ENCODE measurements around the gene GET3. TPM values are rescaled to one million over a fixed set of nuclear protein-coding genes. Genes with fewer than 3 reads are reported as not detected.

GET3 gene
- polyA plus RNA-seq, 3 donors from 2014 or later = 93.5 to 182 (median 124) TPM

DNA sequence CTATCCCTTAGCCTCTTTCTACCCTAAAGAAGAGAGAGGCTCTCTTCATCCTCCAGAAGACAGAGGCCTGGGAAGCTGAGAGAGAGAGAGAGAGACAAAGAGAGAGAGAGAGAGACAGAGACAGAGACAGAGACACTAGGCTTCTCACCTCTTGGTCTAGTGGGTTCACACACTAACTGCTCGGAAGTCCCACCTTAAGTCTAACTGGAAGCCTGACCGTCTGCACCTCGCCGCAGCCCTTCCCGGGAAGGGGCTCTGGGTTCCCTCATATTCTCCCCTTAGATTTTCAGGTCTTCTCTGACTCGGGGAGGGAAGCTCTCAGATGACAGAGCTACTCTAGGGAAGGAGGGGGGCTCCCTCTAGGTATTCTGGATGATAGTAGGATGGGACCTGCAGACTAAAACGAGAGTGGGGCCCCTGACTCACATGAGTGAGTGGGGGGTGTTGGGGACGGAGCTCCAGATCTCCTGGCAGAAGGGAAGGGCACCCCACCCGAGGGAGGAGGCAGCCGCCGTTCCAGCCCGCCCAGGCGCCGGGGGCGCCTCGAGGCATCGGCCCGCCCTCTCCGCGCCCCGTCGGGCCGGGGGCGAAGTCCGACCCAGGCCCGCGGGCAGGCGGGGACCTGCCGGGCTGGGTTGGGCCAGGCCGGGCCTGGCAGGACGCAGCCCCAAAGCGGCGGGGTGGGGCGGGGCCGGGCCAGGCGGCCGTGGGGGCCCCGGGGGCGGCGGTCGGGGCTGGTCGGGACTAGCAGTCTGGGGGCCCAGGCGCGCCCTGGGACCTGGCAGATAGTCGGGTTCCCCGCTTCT lies 52.0 kb downstream of the GET3 start:
- H3K27ac Mint-ChIP-seq = peak overlapping the region; percentile 95 to 100 (median 99)
- no peaks in the 10 kb centered on the region for H3K36me3 Mint-ChIP-seq
- DNase-seq = peak; percentile 44 to 49 (median 47)
- peaks cover 26 to 33% of the 10 kb centered on the region in 2 donors for H3K4me1 Mint-ChIP-seq
- H3K9me3 Mint-ChIP-seq = no peaks in the 10 kb centered on the region
- peak overlapping the region; percentile 83 to 96 (median 95) for H3K4me3 Mint-ChIP-seq
- peaks cover 35 to 48% (median 36%) of the 10 kb centered on the region in 3 donors for H3K27me3 Mint-ChIP-seq (ENCODE audit: low read depth in 3 of 3)

DNA sequence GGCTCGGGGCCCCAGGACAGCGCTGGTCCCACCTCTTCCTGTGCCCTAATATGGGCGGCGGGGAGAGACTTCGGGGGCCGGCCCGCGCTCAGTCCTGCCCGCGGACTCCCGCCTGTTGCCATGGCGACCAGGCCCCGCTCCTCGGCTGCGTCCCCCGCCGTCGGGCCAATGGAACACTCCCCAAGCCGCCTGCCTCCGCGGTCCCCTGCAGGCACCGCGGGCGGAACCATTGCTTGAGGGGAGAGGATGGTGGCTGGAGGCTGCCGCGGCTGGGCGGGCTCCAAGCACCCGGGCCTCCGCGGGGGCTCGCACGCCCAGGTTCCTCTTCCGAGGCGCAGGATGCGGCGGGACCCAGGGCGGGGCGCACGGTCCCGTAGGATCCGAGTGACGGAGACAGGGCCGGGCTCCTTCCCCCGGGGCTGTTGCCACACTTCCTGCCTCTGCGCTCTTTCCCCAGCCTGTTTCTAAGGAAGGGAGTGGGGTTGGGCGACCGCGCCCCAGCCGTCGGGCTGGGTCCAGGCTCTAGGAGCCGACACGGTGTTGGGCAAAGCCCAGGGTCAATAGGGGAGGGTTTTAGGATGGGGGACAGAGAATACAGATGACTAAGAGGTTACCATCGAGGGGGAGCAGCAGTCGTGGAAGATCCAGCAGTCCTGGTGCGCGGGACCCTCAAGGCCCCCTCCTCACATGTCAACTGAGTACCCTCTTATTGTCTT lies 52.8 kb downstream of the GET3 start:
- peak overlapping the region; percentile 94 to 100 (median 99) for H3K27ac Mint-ChIP-seq
- peaks cover 33 to 40% of the 10 kb centered on the region in 2 donors for H3K4me1 Mint-ChIP-seq
- peak; percentile 97 to 98 (median 97) for DNase-seq
- peak overlapping the region; percentile 93 to 96 (median 95) for H3K4me3 Mint-ChIP-seq
- no peaks in the 10 kb centered on the region for H3K36me3 Mint-ChIP-seq
- H3K27me3 Mint-ChIP-seq (ENCODE audit: low read depth in 3 of 3) = peaks cover 35 to 48% (median 38%) of the 10 kb centered on the region in 3 donors
- no peaks in the 10 kb centered on the region for H3K9me3 Mint-ChIP-seq

DNA sequence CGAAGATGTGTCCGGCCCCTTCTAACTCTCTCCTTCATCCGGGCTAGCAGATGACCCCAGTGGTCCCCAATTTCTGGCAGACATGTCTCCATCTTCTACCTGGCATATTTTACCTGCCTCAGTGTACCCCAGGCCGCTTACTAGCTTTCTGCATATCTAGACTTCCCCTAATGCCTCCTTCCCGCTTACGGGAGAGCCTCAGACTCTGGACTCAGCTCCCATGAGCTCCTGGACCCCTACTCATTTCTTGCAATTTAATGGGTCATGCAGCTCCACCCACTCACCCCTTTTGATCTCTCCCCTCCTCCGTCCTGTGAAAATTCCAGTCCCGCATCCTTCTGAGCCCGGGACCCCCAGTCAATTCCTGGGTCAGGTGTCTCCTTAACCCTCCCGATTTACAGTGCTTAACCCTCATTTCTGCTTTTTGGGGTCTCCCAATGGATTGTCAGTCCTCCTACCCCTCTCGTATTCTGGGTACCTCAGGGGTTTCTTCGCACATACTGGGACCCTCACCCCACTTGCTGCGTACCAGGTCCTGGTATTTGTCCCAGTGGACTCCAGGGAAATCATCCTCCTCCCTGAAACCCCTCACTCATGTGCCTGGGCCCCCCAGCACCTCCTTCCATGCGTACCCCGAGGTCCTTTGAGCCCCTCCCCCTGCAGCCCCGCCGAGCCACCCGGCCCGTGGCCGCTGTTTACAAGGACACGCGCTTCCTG lies 53.5 kb downstream of the GET3 start:
- Mint-ChIP-seq H3K9me3 (no peaks in the 10 kb centered on the region), H3K36me3 (no peaks in the 10 kb centered on the region), H3K27me3 (ENCODE audit: low read depth in 3 of 3) (peaks cover 35 to 48% (median 38%) of the 10 kb centered on the region in 3 donors), H3K27ac (peak overlapping the region; percentile 94 to 100 (median 99)), H3K4me1 (peaks cover 34 to 42% of the 10 kb centered on the region in 2 donors), H3K4me3 (peak overlapping the region; percentile 93 to 96 (median 95))
- DNase-seq = no peak

GRCh38 chr19:12791345-12792050 lies 54.2 kb downstream of the GET3 start, which contains the start of gene JUNB:
Gene JUNB (plus strand): TSS chr19:12791486. CDS start chr19:12791772, 286 bp downstream.
- peaks cover 35 to 51% (median 40%) of the 10 kb centered on the region in 3 donors for H3K27me3 Mint-ChIP-seq (ENCODE audit: low read depth in 3 of 3)
- no peaks in the 10 kb centered on the region for H3K36me3 Mint-ChIP-seq
- H3K4me1 Mint-ChIP-seq = peaks cover 40 to 49% of the 10 kb centered on the region in 2 donors
- no peaks in the 10 kb centered on the region for H3K9me3 Mint-ChIP-seq
- peak; percentile 98 for DNase-seq
- peak within 1 kb of the TSS; percentile 94 to 100 (median 99) for H3K27ac Mint-ChIP-seq
- H3K4me3 Mint-ChIP-seq = peak within 1 kb of the TSS; percentile 93 to 96 (median 95)

DNA sequence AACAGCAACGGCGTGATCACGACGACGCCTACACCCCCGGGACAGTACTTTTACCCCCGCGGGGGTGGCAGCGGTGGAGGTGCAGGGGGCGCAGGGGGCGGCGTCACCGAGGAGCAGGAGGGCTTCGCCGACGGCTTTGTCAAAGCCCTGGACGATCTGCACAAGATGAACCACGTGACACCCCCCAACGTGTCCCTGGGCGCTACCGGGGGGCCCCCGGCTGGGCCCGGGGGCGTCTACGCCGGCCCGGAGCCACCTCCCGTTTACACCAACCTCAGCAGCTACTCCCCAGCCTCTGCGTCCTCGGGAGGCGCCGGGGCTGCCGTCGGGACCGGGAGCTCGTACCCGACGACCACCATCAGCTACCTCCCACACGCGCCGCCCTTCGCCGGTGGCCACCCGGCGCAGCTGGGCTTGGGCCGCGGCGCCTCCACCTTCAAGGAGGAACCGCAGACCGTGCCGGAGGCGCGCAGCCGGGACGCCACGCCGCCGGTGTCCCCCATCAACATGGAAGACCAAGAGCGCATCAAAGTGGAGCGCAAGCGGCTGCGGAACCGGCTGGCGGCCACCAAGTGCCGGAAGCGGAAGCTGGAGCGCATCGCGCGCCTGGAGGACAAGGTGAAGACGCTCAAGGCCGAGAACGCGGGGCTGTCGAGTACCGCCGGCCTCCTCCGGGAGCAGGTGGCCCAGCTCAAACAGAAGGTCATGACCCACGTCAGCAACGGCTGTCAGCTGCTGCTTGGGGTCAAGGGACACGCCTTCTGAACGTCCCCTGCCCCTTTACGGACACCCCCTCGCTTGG lies 55.0 kb downstream of the GET3 start:
- no peaks in the 10 kb centered on the region for H3K36me3 Mint-ChIP-seq
- H3K9me3 Mint-ChIP-seq = no peaks in the 10 kb centered on the region
- peak; percentile 76 to 82 (median 81) for DNase-seq
- H3K4me1 Mint-ChIP-seq = peaks cover 39 to 51% of the 10 kb centered on the region in 2 donors
- H3K27ac Mint-ChIP-seq = peak overlapping the region; percentile 93 to 100 (median 99)
- peaks cover 35 to 52% (median 42%) of the 10 kb centered on the region in 3 donors for H3K27me3 Mint-ChIP-seq (ENCODE audit: low read depth in 3 of 3)
- H3K4me3 Mint-ChIP-seq = peak overlapping the region; percentile 93 to 96 (median 95)

- Mint-ChIP-seq H3K4me1 (peaks cover 39 to 51% of the 10 kb centered on the region in 2 donors), H3K4me3 (peak overlapping the region; percentile 93 to 96 (median 95)), H3K27me3 (ENCODE audit: low read depth in 3 of 3) (peaks cover 35 to 52% (median 42%) of the 10 kb centered on the region in 3 donors), H3K36me3 (no peaks in the 10 kb centered on the region), H3K9me3 (no peaks in the 10 kb centered on the region), H3K27ac (peak overlapping the region; percentile 93 to 100 (median 99))
- no peak for DNase-seq
These were observed 55.6 kb downstream of the GET3 start for GRCh38 chr19:12792853-12793289.

DNA sequence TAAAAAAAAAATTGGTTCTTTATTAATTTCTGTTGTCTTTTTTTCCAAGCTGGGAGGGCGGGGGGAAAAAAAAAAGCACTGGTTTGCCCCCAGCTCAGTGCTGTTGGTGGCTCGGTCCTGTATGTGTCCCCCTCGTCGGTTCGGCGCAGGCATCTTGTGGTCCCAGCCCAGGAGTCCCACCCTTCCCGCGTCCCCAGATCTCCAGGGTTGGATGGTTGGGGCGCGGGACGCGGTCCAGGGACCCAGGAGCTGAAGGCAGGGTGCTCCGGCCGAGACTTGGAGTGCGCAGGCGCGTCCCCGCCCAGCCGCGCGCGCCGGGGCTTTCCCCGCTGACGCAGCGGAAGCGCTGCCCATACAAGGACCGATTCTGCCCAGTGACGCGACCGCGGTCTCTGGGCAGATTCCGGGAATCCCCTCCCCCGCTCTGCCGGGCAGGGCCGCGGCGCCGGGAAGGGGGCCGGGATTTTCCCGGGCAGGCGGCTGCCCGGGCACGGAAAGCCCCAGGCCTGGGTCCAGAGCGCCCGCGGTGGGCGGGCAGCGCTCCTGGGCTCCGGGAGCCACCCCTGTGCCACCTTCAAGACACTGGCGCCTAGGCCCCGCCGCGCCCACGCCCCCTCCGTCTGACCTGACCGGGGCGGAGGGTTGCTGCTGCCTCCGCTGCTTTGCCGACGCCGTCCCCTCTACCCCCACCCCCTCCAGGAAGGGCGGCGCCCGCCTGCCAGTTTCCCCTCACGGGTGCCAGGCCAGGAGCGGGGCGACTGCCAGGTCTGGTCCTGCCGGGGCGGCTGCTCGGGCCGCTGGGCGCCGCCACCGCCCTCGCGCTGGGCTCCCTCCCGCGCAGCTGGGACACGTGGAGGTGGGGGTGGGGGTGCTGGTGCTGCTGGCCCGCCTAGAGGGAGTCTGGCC lies 56.2 kb downstream of the GET3 start:
- peak; percentile 97 to 99 (median 98) for DNase-seq
- Mint-ChIP-seq H3K27me3 (ENCODE audit: low read depth in 3 of 3) (peaks cover 35 to 51% (median 42%) of the 10 kb centered on the region in 3 donors), H3K9me3 (no peaks in the 10 kb centered on the region), H3K36me3 (no peaks in the 10 kb centered on the region), H3K27ac (peak overlapping the region; percentile 93 to 100 (median 99)), H3K4me1 (peaks cover 37 to 45% of the 10 kb centered on the region in 2 donors), H3K4me3 (peak overlapping the region; percentile 93 to 96 (median 95))

DNA sequence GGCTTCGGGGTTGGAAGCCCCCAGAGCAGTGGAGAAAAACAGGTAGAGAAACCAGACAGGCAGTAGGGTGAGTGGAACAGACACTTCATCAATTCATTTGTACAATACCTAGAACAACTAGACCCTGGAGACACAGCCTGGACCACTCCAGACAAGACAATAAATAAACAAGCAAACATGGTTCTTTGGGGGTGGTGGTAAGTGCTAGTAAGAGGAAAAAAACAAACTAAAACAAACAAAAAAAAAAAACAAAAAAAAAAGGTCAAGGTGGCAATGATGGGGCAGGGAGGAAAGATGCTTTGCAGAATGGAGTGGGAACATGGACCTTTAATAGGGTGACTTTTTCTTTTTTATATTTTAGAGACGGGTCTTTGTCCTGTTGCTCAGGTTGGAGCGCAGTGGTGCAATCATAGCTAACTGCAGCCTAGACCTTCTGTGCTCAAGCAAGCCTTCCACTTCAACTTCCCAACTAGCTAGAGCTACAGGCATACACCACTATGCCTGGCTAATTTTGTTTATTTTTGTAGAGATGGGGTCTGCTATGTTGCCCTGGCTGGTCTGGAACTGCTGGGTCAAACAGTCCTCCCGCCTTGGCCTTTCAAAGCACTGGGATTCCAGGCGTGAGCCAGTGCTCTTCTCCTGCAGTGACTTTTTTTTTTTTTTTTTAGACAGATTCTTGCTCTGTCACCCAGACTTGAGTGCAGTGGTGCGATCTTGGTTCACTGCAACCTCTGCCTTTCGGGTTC lies 57.1 kb downstream of the GET3 start:
- DNase-seq = no peak

GRCh38 chr19:12794971-12795381 lies 57.7 kb downstream of the GET3 start:
- Mint-ChIP-seq H3K36me3 (no peaks in the 10 kb centered on the region), H3K9me3 (no peaks in the 10 kb centered on the region), H3K27ac (peak overlapping the region in 5 of 6 donors; percentile 97 to 99 (median 98)), H3K4me3 (peak overlapping the region in 3 of 5 donors; percentile 73 to 82 (median 80)), H3K4me1 (peaks cover 29 to 36% of the 10 kb centered on the region in 2 donors), H3K27me3 (ENCODE audit: low read depth in 3 of 3) (peaks cover 33 to 44% (median 42%) of the 10 kb centered on the region in 3 donors)
- DNase-seq = no peak

More for the DNA sequence above, 57.1 kb downstream of the GET3 start:
- Mint-ChIP-seq H3K9me3 (no peaks in the 10 kb centered on the region), H3K36me3 (no peaks in the 10 kb centered on the region), H3K27me3 (ENCODE audit: low read depth in 3 of 3) (peaks cover 33 to 46% (median 42%) of the 10 kb centered on the region in 3 donors), H3K27ac (peak overlapping the region; percentile 92 to 99 (median 98)), H3K4me3 (peak overlapping the region; percentile 73 to 82 (median 80)), H3K4me1 (peaks cover 29 to 37% of the 10 kb centered on the region in 2 donors)

- DNase-seq = peak; percentile 74 to 80 (median 78)
- Mint-ChIP-seq H3K27ac (peak overlapping the region; percentile 14 to 92 (median 88)), H3K27me3 (ENCODE audit: low read depth in 3 of 3) (peaks cover 20 to 30% (median 29%) of the 10 kb centered on the region in 3 donors), H3K4me1 (peaks cover 27 to 33% of the 10 kb centered on the region in 2 donors), H3K36me3 (no peaks in the 10 kb centered on the region), H3K9me3 (no peaks in the 10 kb centered on the region), H3K4me3 (peak overlapping the region; percentile 37 to 81 (median 71))
These were observed 59.1 kb downstream of the GET3 start for GRCh38 chr19:12796146-12797071.
